Measurements from ENCODE around the gene ARHGAP22.

Gene ARHGAP22

DNA sequence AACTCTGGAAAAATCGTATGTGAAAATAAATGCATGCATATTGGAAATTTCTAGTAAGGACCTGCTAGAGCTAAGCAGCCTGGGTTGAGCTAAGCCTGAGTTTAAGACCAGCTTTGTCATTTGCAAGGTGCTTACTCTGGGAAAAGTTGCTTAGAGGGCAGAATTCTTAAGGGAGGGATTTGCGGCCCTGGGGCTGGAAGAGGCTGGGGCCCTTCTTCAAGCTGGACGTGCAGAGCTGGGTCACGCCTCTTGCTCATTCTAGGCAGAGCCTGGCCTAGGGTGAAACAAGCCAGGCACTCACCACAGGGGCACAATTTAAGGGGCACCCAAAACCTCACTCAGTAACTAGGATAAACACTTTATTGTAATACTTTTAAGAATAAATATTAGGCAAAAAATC is 137.2 kb downstream of the ARHGAP22 start:
- H3K36me3 Mint-ChIP-seq (ENCODE audit: low read depth): no peaks in the 10 kb centered on the region
- peaks cover 7% of the 10 kb centered on the region for H3K27me3 Mint-ChIP-seq (ENCODE audit: low read depth, poor library complexity)
- H3K4me3 Mint-ChIP-seq: no peak overlapping the region
- peaks cover 72% of the 10 kb centered on the region for H3K4me1 Mint-ChIP-seq
- H3K9me3 Mint-ChIP-seq: peaks cover 5% of the 10 kb centered on the region
- no peak overlapping the region for H3K27ac Mint-ChIP-seq
- no peak for DNase-seq
- no peak for TF ChIP-seq CTCF (IDR thresholded peaks at IDR 0.05)

DNA sequence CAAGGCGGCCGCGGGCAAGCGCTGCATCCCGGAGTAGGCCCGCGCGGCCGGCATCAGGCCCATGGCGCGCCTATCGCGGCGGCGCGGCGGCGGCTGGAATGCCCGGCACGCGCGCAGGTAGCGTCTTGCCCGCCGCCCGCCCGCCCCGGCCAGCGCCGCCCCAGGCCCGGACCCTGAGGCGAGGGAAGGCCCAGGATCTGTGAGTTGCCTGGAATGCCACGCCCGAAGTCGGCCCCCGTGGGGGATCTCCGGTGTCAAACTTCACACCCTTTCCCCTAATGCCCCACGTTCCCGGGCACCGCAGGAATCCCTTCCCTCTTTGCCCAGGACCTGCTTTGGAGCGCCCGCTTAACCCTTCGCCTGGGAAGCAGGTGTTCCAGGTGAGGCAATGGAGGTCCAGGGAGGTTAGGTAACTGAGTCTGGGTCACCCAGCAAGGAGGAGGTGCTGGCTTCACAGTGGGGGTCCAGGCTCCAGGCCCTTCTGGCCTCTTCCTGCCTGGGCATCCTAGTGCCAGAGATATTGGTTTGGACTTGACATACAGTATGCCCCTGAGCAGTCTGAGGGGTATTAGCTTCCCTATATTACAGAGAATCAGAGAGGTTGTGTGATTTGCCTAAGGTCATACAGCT is 138.1 kb downstream of the ARHGAP22 start:
- no peak for DNase-seq
- H3K4me1 Mint-ChIP-seq: peaks cover 71% of the 10 kb centered on the region
- H3K36me3 Mint-ChIP-seq (ENCODE audit: low read depth): no peaks in the 10 kb centered on the region
- H3K9me3 Mint-ChIP-seq: peaks cover 5% of the 10 kb centered on the region
- H3K27ac Mint-ChIP-seq: no peak overlapping the region
- no peak overlapping the region for H3K4me3 Mint-ChIP-seq
- TF ChIP-seq CTCF (IDR thresholded peaks at IDR 0.05): no peak
- H3K27me3 Mint-ChIP-seq (ENCODE audit: low read depth, poor library complexity): peaks cover 7% of the 10 kb centered on the region

- Mint-ChIP-seq H3K27me3 (ENCODE audit: low read depth, poor library complexity) (peaks cover 7% of the 10 kb centered on the region), H3K36me3 (ENCODE audit: low read depth) (no peaks in the 10 kb centered on the region), H3K4me1 (peaks cover 65% of the 10 kb centered on the region), H3K9me3 (no peaks in the 10 kb centered on the region), H3K4me3 (no peak overlapping the region), H3K27ac (no peak overlapping the region)
- DNase-seq: no peak
- no peak for TF ChIP-seq CTCF (IDR thresholded peaks at IDR 0.05)
These were observed 138.9 kb downstream of the ARHGAP22 start for GRCh38 chr10:48465860-48466521.

GRCh38 chr10:48464871-48465736 is 139.8 kb downstream of the ARHGAP22 start:
- Mint-ChIP-seq H3K9me3 (no peaks in the 10 kb centered on the region), H3K27ac (no peak overlapping the region), H3K4me3 (no peak overlapping the region), H3K4me1 (peaks cover 57% of the 10 kb centered on the region), H3K36me3 (ENCODE audit: low read depth) (no peaks in the 10 kb centered on the region), H3K27me3 (ENCODE audit: low read depth, poor library complexity) (peaks cover 9% of the 10 kb centered on the region)
- TF ChIP-seq CTCF (IDR thresholded peaks at IDR 0.05): no peak
- no peak for DNase-seq

DNA sequence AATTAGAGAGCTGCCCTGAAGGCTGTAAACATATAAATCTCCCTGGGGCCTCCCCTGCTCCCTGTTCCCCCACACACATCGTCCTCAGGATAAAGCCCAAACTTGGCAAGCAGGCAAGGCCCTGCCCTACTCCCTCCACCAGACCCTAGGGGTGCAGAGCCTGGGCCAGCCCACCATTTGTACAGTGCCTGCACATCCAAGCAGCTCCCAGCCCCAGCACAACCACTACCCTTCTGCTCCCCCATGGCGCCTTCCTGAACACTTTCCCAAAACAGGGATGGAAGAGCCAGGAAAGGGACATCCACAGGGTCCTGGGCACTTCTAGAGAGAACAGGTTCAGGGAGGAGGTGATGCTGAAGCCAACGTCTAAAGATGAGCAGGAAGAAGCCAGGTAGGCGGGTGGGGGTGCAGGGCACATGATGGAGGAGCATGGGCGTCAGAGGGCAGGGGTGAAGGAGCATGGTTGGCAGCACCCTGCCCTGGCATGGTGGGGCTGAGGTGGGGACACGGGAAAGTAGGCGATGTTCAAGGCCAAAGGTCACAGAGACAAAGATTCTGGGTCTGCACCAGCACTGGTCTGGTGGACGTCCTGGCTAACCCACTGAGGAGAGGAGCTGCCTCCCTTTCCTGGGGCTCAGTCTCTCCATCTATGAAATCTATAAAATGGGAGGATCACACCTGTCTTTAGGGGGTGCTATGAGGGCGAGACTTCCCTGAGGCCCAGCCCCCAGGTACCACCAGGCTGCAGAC is 140.6 kb downstream of the ARHGAP22 start:
- no peak for TF ChIP-seq CTCF (IDR thresholded peaks at IDR 0.05)
- no peaks in the 10 kb centered on the region for H3K36me3 Mint-ChIP-seq (ENCODE audit: low read depth)
- H3K27ac Mint-ChIP-seq: no peak overlapping the region
- peaks cover 9% of the 10 kb centered on the region for H3K27me3 Mint-ChIP-seq (ENCODE audit: low read depth, poor library complexity)
- no peak for DNase-seq
- peaks cover 49% of the 10 kb centered on the region for H3K4me1 Mint-ChIP-seq
- H3K4me3 Mint-ChIP-seq: no peak overlapping the region
- no peaks in the 10 kb centered on the region for H3K9me3 Mint-ChIP-seq
